HUES6 (cell line): ENCODE data around the gene TBXAS1.

Experiments used
- H3K27ac ChIP-seq: 2 replicates; pipeline ENCODE4 v1.7.0; 2013; ENCODE audit warnings: low read depth, mild to moderate bottlenecking, low read length, inconsistent platforms
- H3K27me3 ChIP-seq: 2 replicates; pipeline ENCODE4 v1.6.1; 2013; ENCODE audit warnings: low read length; ENCODE audit not compliant: control insufficient read depth, insufficient read depth
- H3K36me3 ChIP-seq: 2 replicates; pipeline ENCODE4 v1.6.1; 2013; ENCODE audit warnings: low read length; ENCODE audit not compliant: control insufficient read depth, insufficient read depth
- H3K4me1 ChIP-seq: 2 replicates; pipeline ENCODE4 v1.6.1; 2013; ENCODE audit warnings: low read length; ENCODE audit not compliant: control insufficient read depth, insufficient read depth
- H3K4me3 ChIP-seq: 2 replicates; pipeline ENCODE4 v1.5.1; 2013; ENCODE audit warnings: low read depth, low read length
- H3K9ac ChIP-seq: one replicate; pipeline ENCODE4 v1.6.1; 2013; ENCODE audit warnings: mild to moderate bottlenecking, low read length
- H3K9me3 ChIP-seq: 2 replicates; pipeline ENCODE4 v1.6.1; 2013; ENCODE audit warnings: low read depth, low read length; ENCODE audit not compliant: control insufficient read depth, insufficient read depth

The TBXAS1 gene

GRCh38 chr7:140042386-140042670, 213.3 kb downstream of the TBXAS1 start:
- Histone ChIP-seq H3K9me3 (no peaks in the 10 kb centered on the region), H3K36me3 (no peaks in the 10 kb centered on the region; the same call in 1 of the 2 replicates), H3K9ac (no peak overlapping the region), H3K4me3 (no peak overlapping the region), H3K27me3 (no peaks in the 10 kb centered on the region), H3K4me1 (no peaks in the 10 kb centered on the region), H3K27ac (no peak overlapping the region)

DNA sequence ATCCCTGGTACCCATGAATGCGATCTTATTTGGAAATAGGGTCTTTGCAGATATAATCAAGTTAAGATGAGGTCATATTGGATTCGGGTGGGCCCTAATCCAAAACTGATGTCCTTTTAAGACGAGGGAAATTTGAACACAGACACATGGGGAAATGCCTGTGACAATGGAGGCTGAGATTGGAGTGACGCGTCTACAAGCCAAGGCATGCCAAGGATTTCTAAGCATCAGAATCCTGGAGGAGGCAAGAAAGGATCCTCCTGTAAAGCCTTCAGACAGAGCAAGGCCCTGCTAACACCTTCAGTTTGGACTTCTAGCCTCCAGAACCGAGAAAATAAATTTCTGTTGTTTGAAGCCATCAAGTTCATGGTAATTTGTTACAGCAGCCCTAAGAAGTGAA, 215.2 kb downstream of the TBXAS1 start:
- Histone ChIP-seq H3K9me3 (no peaks in the 10 kb centered on the region), H3K36me3 (no peaks in the 10 kb centered on the region; the same call in 1 of the 2 replicates), H3K4me1 (no peaks in the 10 kb centered on the region), H3K9ac (no peak overlapping the region), H3K27me3 (no peaks in the 10 kb centered on the region), H3K27ac (no peak overlapping the region), H3K4me3 (no peak overlapping the region)

GRCh38 chr7:140045697-140046096, 216.6 kb downstream of the TBXAS1 start:
- no peaks in the 10 kb centered on the region for H3K27me3 ChIP-seq
- no peaks in the 10 kb centered on the region for H3K4me1 ChIP-seq
- no peak overlapping the region for H3K27ac ChIP-seq
- no peak overlapping the region for H3K9ac ChIP-seq
- no peaks in the 10 kb centered on the region for H3K9me3 ChIP-seq
- no peak overlapping the region for H3K4me3 ChIP-seq
- H3K36me3 ChIP-seq: no peaks in the 10 kb centered on the region; the same call in 1 of the 2 replicates

DNA sequence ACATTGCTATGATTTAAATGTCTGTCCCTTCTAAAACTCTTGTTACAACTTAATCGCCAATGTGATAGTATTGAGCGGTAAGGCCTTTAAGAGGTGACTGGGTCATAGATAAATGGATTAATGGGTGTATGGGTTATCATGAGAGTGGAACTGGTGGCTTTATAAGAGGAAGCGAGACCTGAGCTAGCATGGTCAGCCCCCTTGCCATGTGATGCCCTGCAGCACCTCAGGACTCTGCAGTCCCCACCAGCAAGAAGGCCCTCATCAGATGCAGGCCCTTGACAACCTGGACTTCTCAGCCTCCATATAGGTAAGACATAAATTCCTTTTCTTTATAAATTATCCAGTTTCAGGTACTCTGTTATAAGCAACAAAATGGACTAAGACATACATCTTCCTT, 218.1 kb downstream of the TBXAS1 start:
- H3K9ac ChIP-seq: no peak overlapping the region
- no peak overlapping the region for H3K4me3 ChIP-seq
- H3K36me3 ChIP-seq: no peaks in the 10 kb centered on the region; the same call in 1 of the 2 replicates
- H3K27ac ChIP-seq: no peak overlapping the region
- H3K4me1 ChIP-seq: no peaks in the 10 kb centered on the region
- H3K9me3 ChIP-seq: no peaks in the 10 kb centered on the region
- H3K27me3 ChIP-seq: no peaks in the 10 kb centered on the region

GRCh38 chr7:140048138-140048537, 219.1 kb downstream of the TBXAS1 start:
- Histone ChIP-seq H3K9ac (no peak overlapping the region), H3K4me1 (no peaks in the 10 kb centered on the region), H3K27me3 (no peaks in the 10 kb centered on the region), H3K36me3 (no peaks in the 10 kb centered on the region; the same call in 1 of the 2 replicates), H3K4me3 (no peak overlapping the region), H3K9me3 (no peaks in the 10 kb centered on the region), H3K27ac (no peak overlapping the region)

DNA sequence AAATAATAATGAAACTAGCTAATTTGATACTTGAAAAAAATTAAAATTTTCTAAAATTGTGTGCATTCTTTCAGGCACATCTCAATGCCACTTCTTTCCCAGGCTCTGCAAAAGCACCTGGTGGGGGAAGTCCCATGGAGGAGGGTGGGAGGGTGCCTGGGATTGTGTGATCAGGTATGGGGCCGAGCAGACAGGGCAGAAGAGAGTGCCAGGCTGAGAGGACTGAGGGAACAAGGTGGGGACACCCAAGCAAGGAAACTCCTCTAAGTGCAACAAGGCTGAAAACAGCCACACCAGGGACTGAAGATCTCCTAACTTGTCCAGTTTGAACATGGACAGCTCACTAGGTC, 219.9 kb downstream of the TBXAS1 start:
- Histone ChIP-seq H3K27ac (no peak overlapping the region), H3K27me3 (no peaks in the 10 kb centered on the region), H3K9me3 (no peaks in the 10 kb centered on the region), H3K4me1 (no peaks in the 10 kb centered on the region), H3K36me3 (no peaks in the 10 kb centered on the region; the same call in 1 of the 2 replicates), H3K4me3 (no peak overlapping the region), H3K9ac (no peak overlapping the region)

GRCh38 chr7:140049339-140050024, 220.4 kb downstream of the TBXAS1 start:
- Histone ChIP-seq H3K27me3 (no peaks in the 10 kb centered on the region), H3K36me3 (no peaks in the 10 kb centered on the region; the same call in 1 of the 2 replicates), H3K9ac (no peak overlapping the region), H3K27ac (no peak overlapping the region), H3K9me3 (no peaks in the 10 kb centered on the region), H3K4me1 (no peaks in the 10 kb centered on the region), H3K4me3 (no peak overlapping the region)

DNA sequence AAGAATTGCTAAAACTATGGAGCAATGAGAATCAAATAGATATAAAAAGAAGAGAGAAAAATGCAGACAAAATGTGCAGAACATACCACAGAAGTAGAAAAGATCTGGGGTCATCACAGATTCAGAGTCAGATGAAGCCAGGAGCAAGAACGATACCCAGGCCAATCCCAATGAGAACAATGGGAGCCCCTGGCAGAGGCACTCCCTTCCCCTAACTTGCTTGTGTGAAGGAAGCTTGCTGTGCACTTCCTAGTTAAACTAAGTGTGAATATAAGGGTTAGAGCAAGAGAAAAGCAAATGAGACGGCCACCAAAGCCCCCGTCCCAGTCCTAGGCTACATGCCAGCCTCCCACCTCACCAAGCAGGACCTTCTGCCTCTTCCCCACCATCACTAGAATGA, 221.0 kb downstream of the TBXAS1 start:
- Histone ChIP-seq H3K36me3 (no peaks in the 10 kb centered on the region; the same call in 1 of the 2 replicates), H3K27me3 (no peaks in the 10 kb centered on the region), H3K9ac (no peak overlapping the region), H3K27ac (no peak overlapping the region), H3K9me3 (no peaks in the 10 kb centered on the region), H3K4me3 (no peak overlapping the region), H3K4me1 (no peaks in the 10 kb centered on the region)

DNA sequence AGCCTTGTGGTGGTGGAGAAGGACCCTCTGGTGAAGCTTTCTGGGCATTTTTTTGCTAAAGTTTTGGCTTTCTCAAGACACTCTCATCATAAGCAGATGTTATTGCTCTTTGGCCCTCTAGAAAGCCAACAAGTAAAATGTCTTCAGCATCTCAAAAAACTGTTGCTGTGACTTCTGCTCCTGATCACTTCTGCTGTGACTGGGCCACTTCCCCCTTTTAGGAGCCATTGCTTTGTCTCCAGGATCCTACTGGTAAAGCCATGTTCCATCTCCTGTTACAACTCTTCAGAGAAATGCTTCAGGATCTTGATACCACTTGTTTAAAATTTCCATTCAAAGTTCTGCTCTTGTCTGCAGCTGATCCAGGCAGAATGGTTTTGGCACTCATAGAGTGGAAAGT, 222.8 kb downstream of the TBXAS1 start:
- H3K36me3 ChIP-seq: no peaks in the 10 kb centered on the region
- no peak overlapping the region for H3K27ac ChIP-seq
- H3K9me3 ChIP-seq: no peaks in the 10 kb centered on the region
- no peak overlapping the region for H3K4me3 ChIP-seq
- H3K27me3 ChIP-seq: no peaks in the 10 kb centered on the region
- no peaks in the 10 kb centered on the region for H3K4me1 ChIP-seq
- no peak overlapping the region for H3K9ac ChIP-seq

GRCh38 chr7:140053812-140054539, 224.9 kb downstream of the TBXAS1 start:
- Histone ChIP-seq H3K9ac (no peak overlapping the region), H3K27me3 (no peaks in the 10 kb centered on the region), H3K4me3 (no peak overlapping the region), H3K9me3 (no peaks in the 10 kb centered on the region), H3K4me1 (no peaks in the 10 kb centered on the region), H3K36me3 (no peaks in the 10 kb centered on the region), H3K27ac (no peak overlapping the region)

DNA sequence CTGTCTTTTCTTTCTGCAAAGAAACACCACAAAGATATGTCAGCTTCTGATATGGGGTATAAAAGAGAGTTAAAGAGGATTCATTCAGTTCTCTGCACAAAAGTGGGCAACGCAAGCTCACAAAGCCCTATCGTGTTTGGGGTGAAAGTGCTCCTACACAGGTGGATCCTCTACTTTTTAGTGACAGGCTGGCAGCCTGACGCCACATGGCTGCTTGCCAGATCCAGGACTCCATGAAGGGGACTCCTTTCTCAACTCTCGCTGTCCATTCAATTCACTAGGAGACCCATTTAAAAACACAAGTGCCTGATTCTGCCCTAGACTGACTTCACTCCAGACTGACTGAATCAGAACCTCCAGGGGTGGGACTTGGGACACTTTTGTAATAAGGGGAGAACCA, 225.7 kb downstream of the TBXAS1 start:
- no peak overlapping the region for H3K9ac ChIP-seq
- no peaks in the 10 kb centered on the region for H3K9me3 ChIP-seq
- no peak overlapping the region for H3K4me3 ChIP-seq
- no peak overlapping the region for H3K27ac ChIP-seq
- no peaks in the 10 kb centered on the region for H3K4me1 ChIP-seq
- no peaks in the 10 kb centered on the region; the same call in 1 of the 2 replicates for H3K27me3 ChIP-seq
- no peaks in the 10 kb centered on the region for H3K36me3 ChIP-seq
